OCI-LY7 (cell line): ENCODE results near the gene TAS2R1. TPM values are rescaled to one million over a fixed set of nuclear protein-coding genes. Genes with fewer than 3 reads are reported as not detected.

Experiments
- BruUV-seq: library from RNA; stranded (reverse); fragments of 400-500 nt; replicated peaks from 2 replicates; lab custom pipeline; 2021; lab: Mats Ljungman, UMichigan
- CTCF ChIA-PET: fragments of 300-600 bp; sonication (Branson Sonifier 250); formaldehyde crosslinking; loops from one replicate; lab custom pipeline; 2022; ENCODE audit warnings: antibody characterized with exemption; ENCODE audit not compliant: unreplicated experiment; lab: Charles Lee
- POLR2A ChIA-PET: fragments of 300-600 bp; sonication (Branson Sonifier 250); formaldehyde crosslinking; loops from one replicate; lab custom pipeline; 2022; ENCODE audit warnings: antibody characterized with exemption; lab: Charles Lee
- DNase-seq: peaks from one replicate; pipeline ENCODE4 v3.0.0-alpha.2; 2015; ENCODE audit warnings: low spot score
- H2AFZ ChIP-seq: fragments of 200-600 bp; sonication (generic), shearing (Covaris generic); 2 replicates; pipeline ENCODE4 v1.6.1; 2014; ENCODE audit warnings: mild to moderate bottlenecking, antibody characterized with exemption, low read length, moderate library complexity
- H3K27ac ChIP-seq: fragments of 200-600 bp; sonication (generic); 2 replicates; pipeline ENCODE4 v1.5.1; 2014; ENCODE audit warnings: mixed run types, low read depth, mild to moderate bottlenecking, moderate library complexity, low read length, inconsistent platforms; ENCODE audit not compliant: poor library complexity, severe bottlenecking
- H3K36me3 ChIP-seq: fragments of 200-600 bp; sonication (generic); 2 replicates; pipeline ENCODE4 v1.6.1; 2014; ENCODE audit warnings: mild to moderate bottlenecking, antibody characterized with exemption, low read length, moderate library complexity, mixed read lengths; ENCODE audit not compliant: insufficient read depth
- H3K4me1 ChIP-seq: fragments of 200-600 bp; sonication (generic); 2 replicates; pipeline ENCODE4 v1.5.1; 2014; ENCODE audit warnings: mild to moderate bottlenecking, low read length; ENCODE audit not compliant: insufficient read depth, poor library complexity, severe bottlenecking
- H3K4me2 ChIP-seq: fragments of 200-600 bp; sonication (generic); 2 replicates; pipeline ENCODE4 v1.6.1; 2014; ENCODE audit warnings: mild to moderate bottlenecking, low read length
- H3K4me3 ChIP-seq: fragments of 200-600 bp; sonication (generic); 2 replicates; pipeline ENCODE4 v1.5.1; 2014; ENCODE audit warnings: mild to moderate bottlenecking, low read depth, low read length; ENCODE audit not compliant: poor library complexity, severe bottlenecking
- H3K79me2 ChIP-seq: fragments of 200-600 bp; sonication (generic); 2 replicates; pipeline ENCODE4 v1.6.1; 2016; ENCODE audit warnings: low read depth, mild to moderate bottlenecking, low read length, moderate library complexity, mixed read lengths; ENCODE audit not compliant: insufficient read depth
- H3K9me2 ChIP-seq: fragments of 200-600 bp; sonication (generic); 2 replicates; pipeline ENCODE4 v1.6.1; 2016; ENCODE audit warnings: mild to moderate bottlenecking, low read length, mixed read lengths; ENCODE audit not compliant: insufficient read depth
- H3K9me3 ChIP-seq: fragments of 200-600 bp; sonication (generic); 2 replicates; pipeline ENCODE4 v1.6.1; 2014; ENCODE audit warnings: mild to moderate bottlenecking, mixed run types, low read length, mixed read lengths
- H4K20me1 ChIP-seq: fragments of 200-600 bp; sonication (generic); 2 replicates; pipeline ENCODE4 v1.6.1; 2014; ENCODE audit warnings: mild to moderate bottlenecking, antibody characterized with exemption, low read length, moderate library complexity, mixed read lengths; ENCODE audit not compliant: insufficient read depth
- EZH2phosphoT487 ChIP-seq: fragments of 200-600 bp; sonication (generic); IDR thresholded peaks from 2 replicates; pipeline ENCODE4 v1.6.1; 2018; ENCODE audit warnings: low read depth, borderline replicate concordance, mild to moderate bottlenecking, mixed run types, antibody characterized with exemption, low read length, moderate library complexity, mixed read lengths
- intact Hi-C: fragments of 100-400 bp; cut with micrococcal nuclease; formaldehyde crosslinking; loops from one replicate; pipeline ENCODE4 v1.10.0; 2022; ENCODE audit not compliant: unreplicated experiment
- total RNA-seq, 2 experiments: library from RNA; depleted of rRNA in 1 of 2; stranded (reverse); fragments of >200 nt in 1 of 2; shearing (Covaris generic) in 1 of 2; gene quantifications; 2 replicates each; pipeline ENCODE4 v1.2.3, GENCODE V29; 2014 to 2022
- TF ChIP-seq, protein P1 (sequence below): fragments of 200-600 bp; sonication (generic); conservative IDR thresholded peaks from 2 replicates; pipeline ENCODE4 v1.5.1; 2014; ENCODE audit warnings: mild to moderate bottlenecking, antibody characterized with exemption, low read length, moderate library complexity, mixed read lengths

The TAS2R1 gene
- total RNA-seq, 2 experiments from 2014 or later, result not detected

DNA sequence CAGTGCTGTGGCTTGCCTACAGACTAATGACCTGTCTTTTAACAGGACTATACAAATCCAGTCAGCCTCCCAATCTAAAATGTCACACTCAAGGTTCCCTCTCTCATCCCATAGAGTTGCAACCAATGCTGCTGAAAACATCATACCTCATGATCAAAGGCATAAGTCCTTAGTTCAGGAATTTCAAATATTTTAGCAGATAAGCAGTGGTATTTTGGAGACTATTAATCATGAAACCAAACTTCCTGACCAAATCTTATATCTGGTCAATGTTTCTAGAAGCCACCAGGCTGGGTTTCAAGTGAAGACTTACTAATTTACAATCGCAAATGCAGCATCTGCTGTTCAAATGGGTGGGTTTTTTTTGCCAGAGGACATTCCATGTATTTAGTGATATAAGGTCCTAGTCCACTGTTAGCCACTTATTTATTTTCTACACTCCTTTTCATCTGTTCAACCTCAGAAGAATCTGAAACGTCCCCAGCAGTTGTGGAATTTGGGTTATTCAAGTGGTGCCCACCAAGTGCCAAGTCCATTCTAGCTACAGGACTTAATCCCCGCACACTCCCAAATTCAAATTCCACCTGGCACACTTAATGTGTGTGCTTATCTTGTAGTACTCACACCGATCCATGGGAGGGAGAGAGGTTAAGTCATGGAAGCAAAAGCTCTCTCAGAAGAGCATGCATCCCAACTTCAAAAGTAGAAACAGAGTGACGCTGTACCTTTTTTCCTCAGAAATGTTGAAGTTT, 5.8 kb downstream of the TAS2R1 start:
- BruUV-seq, result no TSS peak

DNA sequence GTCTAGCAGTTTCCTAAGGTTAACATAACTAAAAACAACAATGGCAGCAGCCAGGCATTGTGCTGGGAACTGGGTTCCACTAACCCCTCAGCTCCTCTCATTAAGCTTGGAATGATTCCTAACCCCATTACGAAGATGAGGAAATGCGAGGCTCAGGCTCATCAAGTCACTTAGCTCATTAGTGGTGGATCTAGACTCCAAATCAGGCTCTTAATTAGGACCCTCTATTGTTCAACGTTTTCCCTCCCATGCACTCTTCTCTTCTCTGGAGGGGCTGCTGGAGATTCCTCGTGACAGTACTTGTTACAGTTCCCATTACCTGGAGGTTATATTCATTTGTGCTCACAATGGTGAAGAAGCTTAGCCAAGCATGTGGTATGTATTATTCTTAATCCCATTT, 6.5 kb downstream of the TAS2R1 start:
- Histone ChIP-seq H3K4me3 (no peak overlapping the region), H2AFZ (no peak overlapping the region), H3K9me2 (no peaks in the 10 kb centered on the region), H3K79me2 (no peaks in the 10 kb centered on the region), H3K9me3 (no peaks in the 10 kb centered on the region), H3K36me3 (no peaks in the 10 kb centered on the region), H3K27ac (no peak overlapping the region), H4K20me1 (no peaks in the 10 kb centered on the region), H3K4me1 (no peaks in the 10 kb centered on the region), H3K4me2 (no peak overlapping the region)
- TF ChIP-seq, protein P1, sequence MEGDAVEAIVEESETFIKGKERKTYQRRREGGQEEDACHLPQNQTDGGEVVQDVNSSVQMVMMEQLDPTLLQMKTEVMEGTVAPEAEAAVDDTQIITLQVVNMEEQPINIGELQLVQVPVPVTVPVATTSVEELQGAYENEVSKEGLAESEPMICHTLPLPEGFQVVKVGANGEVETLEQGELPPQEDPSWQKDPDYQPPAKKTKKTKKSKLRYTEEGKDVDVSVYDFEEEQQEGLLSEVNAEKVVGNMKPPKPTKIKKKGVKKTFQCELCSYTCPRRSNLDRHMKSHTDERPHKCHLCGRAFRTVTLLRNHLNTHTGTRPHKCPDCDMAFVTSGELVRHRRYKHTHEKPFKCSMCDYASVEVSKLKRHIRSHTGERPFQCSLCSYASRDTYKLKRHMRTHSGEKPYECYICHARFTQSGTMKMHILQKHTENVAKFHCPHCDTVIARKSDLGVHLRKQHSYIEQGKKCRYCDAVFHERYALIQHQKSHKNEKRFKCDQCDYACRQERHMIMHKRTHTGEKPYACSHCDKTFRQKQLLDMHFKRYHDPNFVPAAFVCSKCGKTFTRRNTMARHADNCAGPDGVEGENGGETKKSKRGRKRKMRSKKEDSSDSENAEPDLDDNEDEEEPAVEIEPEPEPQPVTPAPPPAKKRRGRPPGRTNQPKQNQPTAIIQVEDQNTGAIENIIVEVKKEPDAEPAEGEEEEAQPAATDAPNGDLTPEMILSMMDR, result no peak
- TF ChIP-seq EZH2phosphoT487, result no peak
- BruUV-seq, result no TSS peak
- CTCF ChIA-PET, result no interaction called here
- DNase-seq, result no peak
- POLR2A ChIA-PET, result interaction anchor here (1.4 kb wide), 1 partner anchor 10 kb away, joined by 4 read pairs; no protein-coding TSS in a partner anchor
- intact Hi-C loops, result no loop called here

More for the DNA sequence above, 5.8 kb downstream of the TAS2R1 start:
- DNase-seq, result no peak
- H3K4me1 ChIP-seq, result no peaks in the 10 kb centered on the region
- no peaks in the 10 kb centered on the region for H3K9me2 ChIP-seq
- no peaks in the 10 kb centered on the region for H3K9me3 ChIP-seq
- ChIA-PET CTCF (no interaction called here), POLR2A (interaction anchor here (1.4 kb wide), 1 partner anchor 10 kb away, joined by 4 read pairs; no protein-coding TSS in a partner anchor)
- no peak overlapping the region for H3K4me2 ChIP-seq
- TF ChIP-seq, protein P1, result no peak
- TF ChIP-seq EZH2phosphoT487, result no peak
- no peaks in the 10 kb centered on the region for H4K20me1 ChIP-seq
- H2AFZ ChIP-seq, result no peak overlapping the region
- H3K27ac ChIP-seq, result no peak overlapping the region
- intact Hi-C loops, result no loop called here
- H3K79me2 ChIP-seq, result no peaks in the 10 kb centered on the region
- no peaks in the 10 kb centered on the region for H3K36me3 ChIP-seq
- H3K4me3 ChIP-seq, result no peak overlapping the region

DNA sequence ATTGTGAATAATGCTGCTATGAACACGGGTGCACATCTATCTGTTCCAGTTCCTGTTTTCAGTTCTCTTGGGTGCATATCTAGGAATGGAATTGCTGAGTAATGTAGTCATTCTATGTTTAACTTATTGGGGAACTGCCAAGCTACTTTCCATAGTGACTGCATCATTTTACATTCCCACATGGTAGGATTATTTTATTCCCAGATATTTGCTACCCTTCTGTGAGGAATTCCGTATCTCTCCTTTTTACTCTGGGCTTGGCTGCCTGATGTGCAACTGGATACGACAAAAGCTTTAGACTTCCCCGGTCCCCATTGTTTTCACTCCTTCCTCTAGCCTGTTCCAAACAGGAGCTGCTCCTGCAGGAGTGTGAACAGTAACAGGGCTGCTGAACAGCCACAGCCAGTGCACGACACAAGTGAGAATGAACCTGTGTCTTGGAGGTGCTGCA, 7.2 kb downstream of the TAS2R1 start:
- H3K4me1 ChIP-seq, result no peaks in the 10 kb centered on the region
- H3K9me2 ChIP-seq, result no peaks in the 10 kb centered on the region
- DNase-seq, result no peak
- TF ChIP-seq, protein P1, result no peak
- no peak for TF ChIP-seq EZH2phosphoT487
- ChIA-PET CTCF (no interaction called here), POLR2A (interaction anchor here (0.7 to 1.4 kb wide), 2 partner anchors 9 to 126 kb away, joined by 3 to 4 read pairs; no protein-coding TSS in a partner anchor)
- no peak overlapping the region for H3K27ac ChIP-seq
- H3K36me3 ChIP-seq, result no peaks in the 10 kb centered on the region
- no peaks in the 10 kb centered on the region for H3K9me3 ChIP-seq
- no peak overlapping the region for H3K4me2 ChIP-seq
- intact Hi-C loops, result no loop called here
- no TSS peak for BruUV-seq
- no peaks in the 10 kb centered on the region for H3K79me2 ChIP-seq
- no peaks in the 10 kb centered on the region for H4K20me1 ChIP-seq
- H2AFZ ChIP-seq, result no peak overlapping the region
- H3K4me3 ChIP-seq, result no peak overlapping the region
